Activated CD4-positive, alpha-beta T cell treated with anti-CD3 and anti-CD28 coated beads, Interleukin-2, Interleukin-4, amounts not matched to agents 100 ng/mL and 50 ng/mL, durations not matched to agents 16 hours and 8 hours (primary cell): Measurements from ENCODE around the gene MNAT1.
"Not testable (repeated sequence)": the region's sequence is repeated elsewhere in the genome, so short reads cannot be mapped to it uniquely, and the experiment has no call there.

ENCODE experiments used
- DNase-seq: peaks from one replicate; pipeline ENCODE4 v3.0.0-alpha.2; 2020; ENCODE audit warnings: low spot score

Gene MNAT1

GRCh38 chr14:60734465-60735242 is at the start of gene MNAT1:
Gene MNAT1, plus strand, starts transcription at chr14:60734761. Its CDS starts 102 bp downstream, at chr14:60734863.
- DNase-seq: peak; percentile 84

GRCh38 chr14:60686865-60687264 is 47.7 kb upstream of the MNAT1 start:
- DNase-seq: no peak

- DNase-seq: no peak
These were observed 43.0 kb upstream of the MNAT1 start for GRCh38 chr14:60691383-60692113.

DNA sequence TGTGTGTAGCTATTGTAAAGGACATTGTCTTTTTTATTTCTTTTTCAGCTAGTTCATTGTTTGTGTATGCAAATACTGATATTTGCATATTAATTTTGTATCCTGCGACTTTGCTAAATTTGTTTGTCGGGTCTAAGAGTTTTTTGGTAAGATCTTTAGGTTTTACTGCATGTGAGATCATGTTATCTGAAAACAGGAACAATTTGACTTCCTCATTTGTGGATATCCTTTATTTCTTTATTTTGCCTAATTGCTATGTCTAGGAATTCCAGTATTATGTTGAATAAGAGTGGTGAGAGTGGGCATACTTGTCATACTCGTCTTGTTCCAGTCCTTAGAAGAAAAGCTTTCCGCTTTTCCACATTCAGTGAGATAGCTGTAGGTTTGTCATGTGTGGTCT is 39.2 kb upstream of the MNAT1 start:
- DNase-seq: no peak

DNA sequence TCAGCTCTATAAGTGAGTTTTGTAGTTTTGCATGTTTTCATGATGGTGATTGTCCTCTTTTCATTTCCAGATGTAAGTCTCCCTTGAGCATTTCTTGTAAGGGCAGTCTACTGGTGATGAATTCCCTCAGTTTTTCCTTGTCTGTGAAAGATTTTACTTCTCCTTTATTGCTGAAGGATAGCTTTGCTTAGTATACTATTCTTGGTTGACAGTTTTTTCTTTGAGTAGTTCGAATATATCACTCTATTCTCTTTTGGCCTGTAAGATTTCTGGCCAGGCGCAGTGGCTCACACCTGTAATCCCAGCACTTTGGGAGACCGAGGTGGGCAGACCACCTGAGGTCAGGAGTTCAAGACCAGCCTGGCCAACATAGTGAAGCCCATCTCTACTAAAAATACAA is 34.0 kb upstream of the MNAT1 start:
- DNase-seq: no peak

DNA sequence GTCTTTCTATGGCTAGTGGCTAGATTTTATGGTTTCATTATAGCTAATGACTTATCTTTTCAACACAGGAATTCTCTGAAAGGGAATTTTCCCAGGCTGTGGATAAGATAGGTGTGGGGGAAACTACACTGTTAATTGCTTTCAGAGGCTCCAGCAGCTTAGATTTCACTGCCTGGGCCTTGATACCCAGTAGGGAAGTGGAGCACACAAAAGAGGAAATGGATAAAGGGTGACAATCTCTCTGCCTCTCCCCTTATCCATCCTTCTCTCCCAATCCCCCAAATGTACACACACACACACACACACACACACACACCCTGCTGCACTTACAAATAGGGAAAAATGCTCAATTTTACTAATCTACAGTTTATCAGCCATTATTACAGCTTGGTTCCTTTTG is 29.5 kb upstream of the MNAT1 start:
- DNase-seq: no peak

DNA sequence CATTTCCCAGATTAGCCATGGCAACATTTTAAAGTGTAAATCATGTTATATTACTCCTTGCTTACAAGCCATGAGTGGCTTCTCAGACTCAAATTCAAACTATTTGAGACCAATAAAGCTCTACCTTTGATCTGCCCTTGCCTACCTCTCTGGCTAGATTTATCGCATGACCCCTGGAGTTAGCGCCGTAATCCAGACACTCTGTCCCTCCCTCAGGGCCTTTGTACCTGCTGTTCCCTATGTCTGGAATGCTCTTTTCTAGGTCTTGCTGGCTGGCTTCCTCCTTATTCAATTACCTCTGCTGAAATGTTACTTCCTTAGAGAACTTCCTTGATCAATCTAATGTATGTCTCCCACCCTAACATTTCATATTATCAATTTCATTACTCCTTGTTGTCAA is 26.7 kb upstream of the MNAT1 start:
- DNase-seq: no peak

DNA sequence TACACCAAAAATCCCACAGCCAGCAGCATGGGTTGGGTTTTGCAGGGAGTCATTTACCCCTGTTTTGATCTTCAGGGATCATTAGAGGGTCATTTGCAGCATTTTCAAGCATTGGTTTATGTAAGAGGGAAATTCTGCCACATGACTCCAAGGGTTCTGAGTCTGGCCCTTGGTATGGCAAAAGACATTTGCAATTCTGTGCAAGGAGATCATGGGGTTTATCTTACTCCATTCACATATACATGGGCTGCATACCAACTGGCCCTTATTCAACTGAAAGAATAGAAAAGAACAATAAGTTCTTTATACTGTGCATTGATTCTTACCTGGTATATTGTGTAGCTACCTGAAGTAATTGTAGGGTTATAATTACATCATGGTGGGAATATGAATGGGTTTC is 24.1 kb upstream of the MNAT1 start:
- DNase-seq: no peak

DNA sequence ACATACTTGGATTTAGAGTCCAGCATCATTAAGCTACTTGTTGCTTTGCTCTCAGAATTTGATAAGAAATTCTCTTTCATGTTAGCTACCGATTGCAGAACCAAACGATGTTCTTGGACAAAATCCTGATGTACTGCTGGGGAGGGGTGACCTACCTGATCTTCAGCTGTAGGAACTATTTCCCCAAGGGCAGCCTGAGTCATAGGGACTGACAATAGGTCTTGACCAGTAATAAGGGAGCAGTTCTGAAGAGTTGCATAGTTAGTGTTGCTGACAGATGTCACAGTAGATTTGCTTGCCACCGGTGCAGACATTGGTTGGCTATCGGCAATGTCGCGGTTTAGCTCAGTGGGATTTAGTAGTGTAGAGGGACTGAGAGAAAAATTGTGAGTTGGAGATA is 21.0 kb upstream of the MNAT1 start:
- no peak for DNase-seq

DNA sequence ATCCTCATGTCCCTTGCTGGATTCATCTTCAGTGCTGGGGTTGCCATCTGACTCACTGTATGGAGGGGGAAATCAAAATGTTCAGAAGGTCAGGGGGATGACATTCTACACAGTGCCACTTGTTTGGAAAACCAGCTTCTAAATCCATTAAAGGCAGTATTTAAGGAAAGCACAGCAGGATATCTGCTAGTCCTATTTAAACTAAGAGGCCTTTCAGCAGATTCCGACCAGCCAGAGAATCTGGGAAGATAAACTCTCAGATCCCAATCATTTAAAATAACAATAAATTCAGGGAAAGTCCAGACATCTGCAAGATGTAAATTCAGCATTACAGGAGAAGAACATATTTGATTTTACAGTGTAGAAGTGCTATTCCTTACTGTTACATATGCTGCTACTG is 14.2 kb upstream of the MNAT1 start:
- no peak for DNase-seq

DNA sequence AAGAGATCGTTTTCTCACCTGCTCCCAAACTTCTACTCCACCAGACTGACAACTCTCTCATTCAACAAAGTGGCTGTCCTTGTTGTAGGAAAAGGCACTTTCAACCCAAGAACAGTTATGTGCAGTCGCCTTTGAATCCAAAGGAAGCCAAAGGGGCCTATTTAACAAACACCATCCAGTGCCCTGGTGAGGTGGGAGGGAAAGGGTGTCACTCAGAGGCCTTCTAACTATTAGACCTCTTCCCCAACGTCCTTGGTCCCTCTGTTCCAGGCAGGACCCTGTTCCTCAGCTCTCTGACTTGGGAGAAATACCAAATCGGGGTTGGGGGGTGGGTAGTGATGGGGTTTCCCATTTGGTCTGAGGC is 13.6 kb upstream of the MNAT1 start:
- no peak for DNase-seq

DNA sequence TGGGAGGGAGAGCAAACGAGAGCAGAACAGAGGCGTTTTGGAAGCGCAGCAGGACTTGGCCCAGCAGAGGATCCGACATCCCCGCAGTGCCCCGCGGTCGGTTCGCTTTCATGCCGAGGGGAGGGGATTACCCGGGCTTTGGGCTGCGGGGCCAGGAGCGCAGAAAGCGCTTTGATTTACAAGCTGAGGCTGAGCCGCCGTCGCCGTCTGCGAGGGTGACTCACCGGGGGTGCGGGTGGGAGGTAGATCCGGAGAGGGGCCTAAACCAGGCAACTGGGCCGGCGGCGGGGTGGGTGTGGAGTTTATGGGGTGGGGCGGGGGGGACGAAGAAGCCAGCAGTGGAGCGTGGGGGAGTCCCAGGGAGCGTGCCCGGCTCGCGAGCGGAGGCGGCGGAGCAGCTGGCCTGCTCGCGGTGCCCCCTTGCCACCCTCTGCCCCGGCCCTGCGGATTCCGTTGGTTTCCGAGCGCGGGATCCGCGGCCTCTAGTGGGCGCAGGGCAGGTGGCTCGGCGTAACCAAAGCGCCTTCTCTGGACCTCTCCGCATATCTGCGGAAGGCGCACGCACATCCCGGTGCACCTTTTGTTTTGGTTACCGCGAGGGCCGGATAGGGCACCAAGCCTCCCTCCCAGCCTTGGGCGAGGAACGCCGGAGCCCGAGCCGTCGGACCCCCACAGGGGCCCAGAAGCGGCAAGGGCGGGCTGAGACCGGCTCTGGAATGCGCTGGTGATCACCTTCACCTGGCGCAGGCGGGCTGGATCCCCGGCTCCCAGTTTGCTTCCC is 13.0 kb upstream of the MNAT1 start:
- peak; percentile 26 for DNase-seq

DNA sequence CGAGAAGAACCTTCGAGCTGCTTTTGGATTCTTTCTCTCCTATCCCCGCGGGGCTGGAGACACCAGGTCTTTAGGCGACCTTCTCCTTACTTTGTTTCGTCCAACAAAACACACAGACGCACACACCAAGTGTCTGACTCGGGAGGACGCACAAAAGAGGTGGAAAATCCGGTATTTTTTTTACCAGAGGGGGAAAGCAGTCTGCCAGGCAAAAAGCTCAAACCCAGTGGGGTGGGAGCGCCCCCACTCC is 12.5 kb upstream of the MNAT1 start:
- DNase-seq: no peak

GRCh38 chr14:60722357-60723115 is 12.0 kb upstream of the MNAT1 start:
- DNase-seq: no peak

- peak; percentile 22 for DNase-seq
These were observed 11.2 kb upstream of the MNAT1 start for GRCh38 chr14:60723116-60723906.

GRCh38 chr14:60723907-60724618 is 10.5 kb upstream of the MNAT1 start, which contains the start of gene SIX4:
Gene SIX4, minus strand, starts transcription at chr14:60724351. Its CDS starts 277 bp downstream, at chr14:60724074.
- DNase-seq: peak; percentile 24

DNA sequence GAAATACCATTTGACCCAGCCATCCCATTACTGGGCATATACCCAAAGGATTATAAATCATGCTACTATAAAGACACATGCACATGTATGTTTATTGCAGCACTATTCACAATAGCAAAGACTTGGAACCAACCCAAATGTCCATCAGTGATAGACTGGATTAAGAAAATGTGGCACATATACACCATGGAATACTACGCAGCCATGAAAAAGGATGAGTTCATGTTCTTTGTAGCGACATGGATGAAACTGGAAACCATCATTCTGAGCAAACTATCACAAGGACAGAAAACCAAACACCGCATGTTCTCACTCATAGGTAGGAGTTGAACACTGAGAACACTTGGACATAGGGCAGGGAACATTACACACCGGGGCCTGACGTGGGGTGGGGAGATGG is 3.3 kb upstream of the MNAT1 start:
- not testable (repeated sequence) for DNase-seq

DNA sequence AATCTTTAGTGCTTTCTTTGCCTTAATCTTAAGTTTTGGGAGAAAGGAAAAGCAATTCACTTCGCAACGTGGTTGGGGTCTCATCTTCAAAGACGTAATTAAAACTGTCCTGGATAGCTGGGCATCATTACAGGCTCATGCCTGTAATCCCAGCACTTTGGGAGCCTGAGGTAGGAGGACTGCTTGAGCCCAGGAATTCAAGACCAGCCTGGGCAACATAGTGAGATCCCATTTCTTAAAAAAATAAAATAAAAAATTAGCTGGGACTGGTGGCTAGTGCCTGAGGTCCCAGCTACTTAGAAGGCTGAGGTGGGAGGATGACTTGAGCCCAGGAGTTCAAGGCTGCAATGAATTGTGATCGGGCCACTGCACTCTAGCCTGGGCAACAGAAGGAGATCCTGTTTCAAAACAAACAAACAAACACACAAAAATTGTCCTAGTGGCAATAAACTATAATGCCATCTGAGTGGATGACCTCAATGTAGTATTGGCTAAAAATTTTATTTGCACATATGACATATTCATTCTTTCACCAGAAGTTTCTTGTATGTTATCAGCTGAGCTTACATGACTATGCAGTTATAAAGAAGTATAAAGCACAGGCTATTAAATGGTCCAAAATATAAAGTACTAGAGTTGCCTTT is 1.6 kb upstream of the MNAT1 start:
- DNase-seq: no peak

- no peak for DNase-seq
These were observed 855 bp downstream of the MNAT1 start for GRCh38 chr14:60735416-60735815.

DNA sequence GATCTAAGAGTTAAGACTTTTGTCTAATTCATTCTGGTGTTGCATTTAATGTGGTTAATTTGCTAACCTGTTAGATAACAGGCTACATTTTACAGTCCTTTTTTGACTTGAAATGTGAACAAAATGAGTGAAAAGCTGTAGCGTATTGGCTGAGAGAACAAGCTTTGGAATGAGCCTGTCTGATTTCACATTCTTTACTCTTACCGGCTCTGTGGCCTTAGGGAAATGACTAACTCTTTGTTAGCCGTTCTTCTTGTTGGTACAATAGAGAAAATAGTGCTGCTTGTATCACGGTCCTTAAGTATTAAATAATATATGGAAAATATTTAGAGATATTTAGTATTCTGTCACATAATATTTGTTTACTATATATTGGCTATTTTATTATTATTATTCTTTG is 1.9 kb downstream of the MNAT1 start:
- DNase-seq: no peak
